GM12872 (cell line): ENCODE results near the gene BPNT1.

ENCODE experiments used
- CTCF ChIP-seq: IDR thresholded peaks from 3 replicates; pipeline ENCODE4 v1.5.1; 2011; ENCODE audit warnings: low read depth, mild to moderate bottlenecking, low read length, moderate library complexity; ENCODE audit not compliant: insufficient read depth

The BPNT1 gene

GRCh38 chr1:220019071-220019470 is 70.5 kb downstream of the BPNT1 start:
- TF ChIP-seq CTCF = no peak

GRCh38 chr1:220013497-220013896 is 76.1 kb downstream of the BPNT1 start:
- TF ChIP-seq CTCF = no peak

GRCh38 chr1:220012259-220012658 is 77.3 kb downstream of the BPNT1 start:
- TF ChIP-seq CTCF = no peak

- no peak for TF ChIP-seq CTCF
Measured at GRCh38 chr1:220011620-220012019, 78.0 kb downstream of the BPNT1 start.
